Measurements from ENCODE around the gene JADE1.

Gene JADE1

GRCh38 chr4:128846063-128846462 is 36.6 kb downstream of the JADE1 start:
- DNase-seq: no peak

GRCh38 chr4:128847082-128847724 is 37.7 kb downstream of the JADE1 start:
- peak; percentile 51 for DNase-seq

- no peak for DNase-seq
These were observed 39.0 kb downstream of the JADE1 start for GRCh38 chr4:128848461-128848860.

- no peak for DNase-seq
These were observed 40.8 kb downstream of the JADE1 start for GRCh38 chr4:128850252-128850651.

- no peak for DNase-seq
These were observed 44.2 kb downstream of the JADE1 start for GRCh38 chr4:128853741-128854140.

GRCh38 chr4:128854433-128854832 is 44.9 kb downstream of the JADE1 start:
- peak; percentile 60 for DNase-seq

GRCh38 chr4:128855621-128856020 is 46.1 kb downstream of the JADE1 start:
- DNase-seq: no peak

- no peak for DNase-seq
These were observed 46.7 kb downstream of the JADE1 start for GRCh38 chr4:128856246-128856645.

GRCh38 chr4:128858879-128859671 is 49.6 kb downstream of the JADE1 start:
- DNase-seq: no peak

GRCh38 chr4:128859887-128860677 is 50.6 kb downstream of the JADE1 start:
- no peak for DNase-seq

- DNase-seq: no peak
These were observed 52.5 kb downstream of the JADE1 start for GRCh38 chr4:128861856-128862518.

- no peak for DNase-seq
These were observed 53.3 kb downstream of the JADE1 start for GRCh38 chr4:128862608-128863311.

- peak; percentile 80 for DNase-seq
These were observed 54.0 kb downstream of the JADE1 start for GRCh38 chr4:128863312-128864075.

- DNase-seq: no peak
These were observed 55.6 kb downstream of the JADE1 start for GRCh38 chr4:128865132-128865531.

- no peak for DNase-seq
These were observed 56.8 kb downstream of the JADE1 start for GRCh38 chr4:128866269-128866668.

- no peak for DNase-seq
These were observed 57.2 kb downstream of the JADE1 start for GRCh38 chr4:128866691-128867090.

GRCh38 chr4:128868758-128869157 is 59.3 kb downstream of the JADE1 start:
- DNase-seq: peak; percentile 60

GRCh38 chr4:128869776-128870509 is 60.4 kb downstream of the JADE1 start:
- no peak for DNase-seq

- peak; percentile 45 for DNase-seq
These were observed 62.4 kb downstream of the JADE1 start for GRCh38 chr4:128871948-128872347.

- no peak for DNase-seq
These were observed 66.7 kb downstream of the JADE1 start for GRCh38 chr4:128876200-128876599.

- DNase-seq: no peak
These were observed 68.4 kb downstream of the JADE1 start for GRCh38 chr4:128877934-128878333.

Data from hematopoietic multipotent progenitor cell treated with erythropoietin and hydrocortisone succinate and interleukin-3 and kit ligand, for 6 days (in vitro differentiated cells).